SK-N-SH treated with all-trans-retinoic acid at 6 μM for 48 hours (cell line): ENCODE data around the gene NFIX.

Source experiments
- ATAC-seq: fragments of 200-7000 bp; cut with Tn5 transposase; 3 replicates; pipeline ENCODE4 v1.9.1; 2020; ENCODE audit warnings: mild to moderate bottlenecking, moderate library complexity
- ARNTL ChIP-seq: fragments of 450-650 bp; formaldehyde crosslinking; IDR thresholded peaks from 2 replicates; pipeline ENCODE4 v1.5.0; 2020; ENCODE audit warnings: low read depth, mild to moderate bottlenecking, moderate library complexity, borderline replicate concordance
- BACH2 ChIP-seq: fragments of 250-450 bp; sonication (Bioruptor Pico); IDR thresholded peaks from 2 replicates; pipeline ENCODE4 v1.9.0; 2021; ENCODE audit warnings: mild to moderate bottlenecking, borderline replicate concordance
- CREB5 ChIP-seq: fragments of 250-450 bp; sonication (Bioruptor Pico); IDR thresholded peaks from 2 replicates; pipeline ENCODE4 v1.5.1; 2020; ENCODE audit warnings: low read depth, mild to moderate bottlenecking, moderate library complexity
- CSDC2 ChIP-seq: fragments of 250-450 bp; sonication (Bioruptor Pico); IDR thresholded peaks from 2 replicates; pipeline ENCODE4 v1.5.0; 2020; ENCODE audit warnings: mild to moderate bottlenecking, moderate library complexity
- GLIS3 ChIP-seq: fragments of 250-450 bp; sonication (Bioruptor Pico); IDR thresholded peaks from 2 replicates; pipeline ENCODE4 v1.5.0; 2020; ENCODE audit warnings: mild to moderate bottlenecking, moderate library complexity
- ISL1 ChIP-seq: fragments of 250-450 bp; sonication (Bioruptor Pico); IDR thresholded peaks from 2 replicates; pipeline ENCODE4 v2.1.2; 2022; ENCODE audit warnings: mild to moderate bottlenecking, moderate library complexity
- PPARA ChIP-seq: fragments of 250-450 bp; sonication (Bioruptor Pico); IDR thresholded peaks from 2 replicates; pipeline ENCODE4 v1.5.0; 2020; ENCODE audit warnings: mild to moderate bottlenecking, borderline replicate concordance
- RARB ChIP-seq: fragments of 250-450 bp; sonication (Bioruptor Pico); IDR thresholded peaks from 2 replicates; pipeline ENCODE4 v1.8.0; 2021; ENCODE audit warnings: mild to moderate bottlenecking, moderate library complexity
- SNAI2 ChIP-seq: fragments of 250-450 bp; sonication (Bioruptor Pico); IDR thresholded peaks from 2 replicates; pipeline ENCODE4 v1.5.0; 2020; ENCODE audit warnings: mild to moderate bottlenecking, moderate library complexity
- TCF4 ChIP-seq: fragments of 250-450 bp; sonication (Bioruptor Pico); IDR thresholded peaks from 2 replicates; pipeline ENCODE4 v1.8.0; 2021; ENCODE audit warnings: mild to moderate bottlenecking, moderate library complexity, borderline replicate concordance
- TOX ChIP-seq: fragments of 250-450 bp; sonication (Bioruptor Pico); IDR thresholded peaks from 2 replicates; pipeline ENCODE4 v1.8.0; 2021; ENCODE audit warnings: mild to moderate bottlenecking, moderate library complexity, borderline replicate concordance
- ZFP3 ChIP-seq: fragments of 250-450 bp; sonication (Bioruptor Pico); IDR thresholded peaks from 2 replicates; pipeline ENCODE4 v1.5.0; 2020; ENCODE audit warnings: mild to moderate bottlenecking, moderate library complexity
- ZFP30 ChIP-seq: fragments of 450-650 bp; formaldehyde crosslinking; IDR thresholded peaks from 2 replicates; pipeline ENCODE4 v1.5.0; 2022; ENCODE audit warnings: mild to moderate bottlenecking, moderate library complexity
- ZNF70 ChIP-seq: fragments of 450-650 bp; formaldehyde crosslinking; IDR thresholded peaks from 2 replicates; pipeline ENCODE4 v1.5.0; 2020; ENCODE audit warnings: mild to moderate bottlenecking, moderate library complexity
- ZNF8 ChIP-seq: fragments of 450-650 bp; formaldehyde crosslinking; IDR thresholded peaks from 2 replicates; pipeline ENCODE4 v1.5.0; 2020; ENCODE audit warnings: mild to moderate bottlenecking, moderate library complexity
- TF ChIP-seq, protein P1 (sequence below): fragments of 250-450 bp; sonication (Bioruptor Pico); IDR thresholded peaks from 2 replicates; pipeline ENCODE4 v1.5.1; 2021; ENCODE audit warnings: mild to moderate bottlenecking, moderate library complexity
- TF ChIP-seq, protein P2 (sequence below): fragments of 250-450 bp; sonication (Bioruptor Pico); IDR thresholded peaks from 2 replicates; pipeline ENCODE4 v1.8.0; 2021; ENCODE audit warnings: low read depth, mild to moderate bottlenecking, moderate library complexity, borderline replicate concordance
- TF ChIP-seq, protein P3 (sequence below): fragments of 250-450 bp; sonication (Bioruptor Pico); IDR thresholded peaks from 2 replicates; pipeline ENCODE4 v1.5.0; 2020; ENCODE audit warnings: mild to moderate bottlenecking, moderate library complexity
- TF ChIP-seq, protein P4 (sequence below): fragments of 250-450 bp; sonication (Bioruptor Pico); IDR thresholded peaks from 2 replicates; pipeline ENCODE4 v1.8.0; 2020; ENCODE audit warnings: mild to moderate bottlenecking, moderate library complexity, borderline replicate concordance

NFIX gene

DNA sequence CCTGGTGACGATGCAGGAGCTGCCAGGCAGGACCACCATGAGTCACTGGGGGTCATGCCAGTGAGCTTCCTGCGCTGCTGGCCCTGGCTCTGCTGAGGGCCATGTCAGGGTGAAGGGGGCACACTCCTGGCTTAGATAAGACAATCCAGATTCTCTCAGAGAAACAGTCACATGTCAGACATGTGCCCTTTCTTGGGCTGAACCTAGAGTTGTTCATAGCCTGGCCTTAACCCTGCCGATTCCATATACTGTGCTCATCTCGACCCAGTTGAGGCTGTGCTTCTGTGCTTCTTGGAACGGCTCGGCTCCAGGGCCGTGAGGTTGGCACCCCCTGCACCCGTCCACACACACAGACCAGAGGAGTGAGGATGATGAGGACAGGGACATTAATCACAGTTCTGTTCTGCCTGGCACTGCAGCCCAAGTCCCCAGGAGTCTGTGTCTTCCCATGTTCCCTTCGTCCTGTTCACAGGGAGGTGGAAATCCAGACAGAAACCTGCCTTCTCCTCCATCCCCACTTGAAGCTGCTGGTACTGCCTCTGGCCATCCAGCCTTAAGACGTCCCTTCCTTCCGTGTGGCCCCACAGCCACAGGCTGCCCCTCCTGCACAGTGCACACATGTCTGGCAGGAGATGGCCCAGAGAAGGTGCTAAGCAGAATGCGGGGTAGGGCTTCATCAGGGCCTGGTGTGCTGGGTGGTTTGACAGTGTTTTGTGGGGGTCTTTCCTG lies 57.3 kb downstream of the NFIX start:
- TF ChIP-seq ZNF70 (CRISPR knock-in tag), result no peak
- no peak for TF ChIP-seq ISL1 (CRISPR knock-in tag)
- TF ChIP-seq CREB5 (CRISPR knock-in tag), result no peak
- no peak for TF ChIP-seq SNAI2 (CRISPR knock-in tag)
- TF ChIP-seq ZNF8 (CRISPR knock-in tag), result no peak
- no peak for TF ChIP-seq BACH2
- TF ChIP-seq GLIS3 (CRISPR knock-in tag), result no peak
- TF ChIP-seq, protein P1, sequence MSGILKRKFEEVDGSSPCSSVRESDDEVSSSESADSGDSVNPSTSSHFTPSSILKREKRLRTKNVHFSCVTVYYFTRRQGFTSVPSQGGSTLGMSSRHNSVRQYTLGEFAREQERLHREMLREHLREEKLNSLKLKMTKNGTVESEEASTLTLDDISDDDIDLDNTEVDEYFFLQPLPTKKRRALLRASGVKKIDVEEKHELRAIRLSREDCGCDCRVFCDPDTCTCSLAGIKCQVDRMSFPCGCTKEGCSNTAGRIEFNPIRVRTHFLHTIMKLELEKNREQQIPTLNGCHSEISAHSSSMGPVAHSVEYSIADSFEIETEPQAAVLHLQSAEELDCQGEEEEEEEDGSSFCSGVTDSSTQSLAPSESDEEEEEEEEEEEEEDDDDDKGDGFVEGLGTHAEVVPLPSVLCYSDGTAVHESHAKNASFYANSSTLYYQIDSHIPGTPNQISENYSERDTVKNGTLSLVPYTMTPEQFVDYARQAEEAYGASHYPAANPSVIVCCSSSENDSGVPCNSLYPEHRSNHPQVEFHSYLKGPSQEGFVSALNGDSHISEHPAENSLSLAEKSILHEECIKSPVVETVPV (CRISPR knock-in tag), result no peak
- TF ChIP-seq TOX (CRISPR knock-in tag), result no peak
- TF ChIP-seq RARB (CRISPR knock-in tag), result no peak
- TF ChIP-seq, protein P2, sequence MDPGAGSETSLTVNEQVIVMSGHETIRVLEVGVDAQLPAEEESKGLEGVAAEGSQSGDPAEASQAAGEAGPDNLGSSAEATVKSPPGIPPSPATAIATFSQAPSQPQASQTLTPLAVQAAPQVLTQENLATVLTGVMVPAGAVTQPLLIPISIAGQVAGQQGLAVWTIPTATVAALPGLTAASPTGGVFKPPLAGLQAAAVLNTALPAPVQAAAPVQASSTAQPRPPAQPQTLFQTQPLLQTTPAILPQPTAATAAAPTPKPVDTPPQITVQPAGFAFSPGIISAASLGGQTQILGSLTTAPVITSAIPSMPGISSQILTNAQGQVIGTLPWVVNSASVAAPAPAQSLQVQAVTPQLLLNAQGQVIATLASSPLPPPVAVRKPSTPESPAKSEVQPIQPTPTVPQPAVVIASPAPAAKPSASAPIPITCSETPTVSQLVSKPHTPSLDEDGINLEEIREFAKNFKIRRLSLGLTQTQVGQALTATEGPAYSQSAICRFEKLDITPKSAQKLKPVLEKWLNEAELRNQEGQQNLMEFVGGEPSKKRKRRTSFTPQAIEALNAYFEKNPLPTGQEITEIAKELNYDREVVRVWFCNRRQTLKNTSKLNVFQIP (CRISPR knock-in tag), result no peak
- TF ChIP-seq, protein P3, sequence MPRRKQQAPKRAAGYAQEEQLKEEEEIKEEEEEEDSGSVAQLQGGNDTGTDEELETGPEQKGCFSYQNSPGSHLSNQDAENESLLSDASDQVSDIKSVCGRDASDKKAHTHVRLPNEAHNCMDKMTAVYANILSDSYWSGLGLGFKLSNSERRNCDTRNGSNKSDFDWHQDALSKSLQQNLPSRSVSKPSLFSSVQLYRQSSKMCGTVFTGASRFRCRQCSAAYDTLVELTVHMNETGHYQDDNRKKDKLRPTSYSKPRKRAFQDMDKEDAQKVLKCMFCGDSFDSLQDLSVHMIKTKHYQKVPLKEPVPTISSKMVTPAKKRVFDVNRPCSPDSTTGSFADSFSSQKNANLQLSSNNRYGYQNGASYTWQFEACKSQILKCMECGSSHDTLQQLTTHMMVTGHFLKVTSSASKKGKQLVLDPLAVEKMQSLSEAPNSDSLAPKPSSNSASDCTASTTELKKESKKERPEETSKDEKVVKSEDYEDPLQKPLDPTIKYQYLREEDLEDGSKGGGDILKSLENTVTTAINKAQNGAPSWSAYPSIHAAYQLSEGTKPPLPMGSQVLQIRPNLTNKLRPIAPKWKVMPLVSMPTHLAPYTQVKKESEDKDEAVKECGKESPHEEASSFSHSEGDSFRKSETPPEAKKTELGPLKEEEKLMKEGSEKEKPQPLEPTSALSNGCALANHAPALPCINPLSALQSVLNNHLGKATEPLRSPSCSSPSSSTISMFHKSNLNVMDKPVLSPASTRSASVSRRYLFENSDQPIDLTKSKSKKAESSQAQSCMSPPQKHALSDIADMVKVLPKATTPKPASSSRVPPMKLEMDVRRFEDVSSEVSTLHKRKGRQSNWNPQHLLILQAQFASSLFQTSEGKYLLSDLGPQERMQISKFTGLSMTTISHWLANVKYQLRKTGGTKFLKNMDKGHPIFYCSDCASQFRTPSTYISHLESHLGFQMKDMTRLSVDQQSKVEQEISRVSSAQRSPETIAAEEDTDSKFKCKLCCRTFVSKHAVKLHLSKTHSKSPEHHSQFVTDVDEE (CRISPR knock-in tag), result no peak
- no peak for ATAC-seq

- TF ChIP-seq ZFP30, result no peak
- TF ChIP-seq TOX (CRISPR knock-in tag), result no peak
- TF ChIP-seq CSDC2 (CRISPR knock-in tag), result no peak
- no peak for TF ChIP-seq ZNF70 (CRISPR knock-in tag)
- no peak for TF ChIP-seq PPARA (CRISPR knock-in tag)
- no peak for TF ChIP-seq TCF4
- no peak for ATAC-seq
These were observed 58.0 kb downstream of the NFIX start for GRCh38 chr19:13053238-13053637.

GRCh38 chr19:13053761-13054625 lies 58.7 kb downstream of the NFIX start:
- TF ChIP-seq RARB (CRISPR knock-in tag) (no peak), BACH2 (no peak), GLIS3 (CRISPR knock-in tag) (0 out of 2 replicates have a peak, but pooled peaks have one; percentile 9), ARNTL (CRISPR knock-in tag) (no peak), SNAI2 (CRISPR knock-in tag) (0 out of 2 replicates have a peak, but pooled peaks have one; percentile 32), CSDC2 (CRISPR knock-in tag) (peak; percentile 8; the same call in 1 of the 2 replicates), ZFP3 (CRISPR knock-in tag) (peak; percentile 22; the same call in 1 of the 2 replicates), TOX (CRISPR knock-in tag) (no peak), ISL1 (CRISPR knock-in tag) (0 out of 2 replicates have a peak, but pooled peaks have one; percentile 19)
- TF ChIP-seq, protein P3 (CRISPR knock-in tag), result 0 out of 2 replicates have a peak, but pooled peaks have one; percentile 39
- TF ChIP-seq, protein P4, sequence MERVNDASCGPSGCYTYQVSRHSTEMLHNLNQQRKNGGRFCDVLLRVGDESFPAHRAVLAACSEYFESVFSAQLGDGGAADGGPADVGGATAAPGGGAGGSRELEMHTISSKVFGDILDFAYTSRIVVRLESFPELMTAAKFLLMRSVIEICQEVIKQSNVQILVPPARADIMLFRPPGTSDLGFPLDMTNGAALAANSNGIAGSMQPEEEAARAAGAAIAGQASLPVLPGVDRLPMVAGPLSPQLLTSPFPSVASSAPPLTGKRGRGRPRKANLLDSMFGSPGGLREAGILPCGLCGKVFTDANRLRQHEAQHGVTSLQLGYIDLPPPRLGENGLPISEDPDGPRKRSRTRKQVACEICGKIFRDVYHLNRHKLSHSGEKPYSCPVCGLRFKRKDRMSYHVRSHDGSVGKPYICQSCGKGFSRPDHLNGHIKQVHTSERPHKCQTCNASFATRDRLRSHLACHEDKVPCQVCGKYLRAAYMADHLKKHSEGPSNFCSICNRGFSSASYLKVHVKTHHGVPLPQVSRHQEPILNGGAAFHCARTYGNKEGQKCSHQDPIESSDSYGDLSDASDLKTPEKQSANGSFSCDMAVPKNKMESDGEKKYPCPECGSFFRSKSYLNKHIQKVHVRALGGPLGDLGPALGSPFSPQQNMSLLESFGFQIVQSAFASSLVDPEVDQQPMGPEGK (CRISPR knock-in tag), result peak; percentile 85; the same call in 1 of the 2 replicates
- ATAC-seq, result peak; percentile 65
